HG03378 (cell line): Measurements from ENCODE around the gene USPL1.
"Not testable (repeated sequence)": the region's sequence is repeated elsewhere in the genome, so short reads cannot be mapped to it uniquely, and the experiment has no call there.

Experiments used
- ATAC-seq: cut with Tn5 transposase; IDR thresholded peaks from one replicate; pipeline ENCODE4 v1.9.1; 2021; ENCODE audit warnings: mild to moderate bottlenecking, moderate library complexity; ENCODE audit not compliant: unreplicated experiment

The USPL1 gene

DNA sequence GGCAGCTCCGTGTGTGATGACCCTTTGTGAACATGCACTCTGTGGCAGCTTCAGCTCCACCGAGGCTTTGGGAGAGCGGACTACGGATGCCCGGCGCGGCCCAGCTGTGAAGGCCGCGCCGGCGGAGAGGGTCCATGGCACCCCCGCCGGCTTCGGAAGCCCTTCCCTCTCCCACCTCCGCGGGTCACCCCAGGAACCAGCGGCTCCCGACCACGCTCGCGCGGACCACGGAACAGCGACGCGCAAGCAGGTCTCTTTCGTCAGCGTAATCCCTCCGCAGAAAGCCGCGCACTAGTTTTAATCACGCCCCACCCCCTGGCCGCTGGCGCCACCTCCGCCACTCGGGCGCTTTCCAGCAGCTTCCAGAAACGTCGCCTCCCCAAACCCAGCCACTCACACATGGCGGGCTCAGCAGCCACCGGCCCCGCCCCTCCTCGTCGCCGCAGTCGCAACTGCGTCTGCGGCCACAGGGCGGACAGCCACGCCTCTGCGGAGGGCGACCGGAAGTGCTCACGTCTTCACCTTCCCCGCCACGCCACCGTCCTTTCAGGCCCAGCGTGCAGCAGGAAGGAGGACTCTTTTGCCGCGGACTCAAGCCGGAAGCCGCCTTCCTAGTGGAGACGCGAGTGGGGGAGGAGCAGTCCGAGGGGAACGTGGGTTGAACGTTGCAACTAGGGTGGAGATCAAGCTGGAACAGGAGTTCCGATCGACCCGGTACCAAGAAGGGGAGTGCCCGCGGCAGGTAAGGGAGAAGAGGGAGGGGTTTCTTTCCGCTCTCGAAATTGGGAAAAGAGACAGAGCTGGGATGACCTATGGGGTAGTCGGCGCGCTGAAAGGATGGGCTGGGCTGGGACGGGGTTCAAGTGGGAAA lies at the start of gene USPL1:
TSS of gene USPL1 (plus strand) at position 606 of the 871 bp plus-strand sequence. CDS start 3,221 bp downstream, outside the sequence.
- ATAC-seq: peak; percentile 71

DNA sequence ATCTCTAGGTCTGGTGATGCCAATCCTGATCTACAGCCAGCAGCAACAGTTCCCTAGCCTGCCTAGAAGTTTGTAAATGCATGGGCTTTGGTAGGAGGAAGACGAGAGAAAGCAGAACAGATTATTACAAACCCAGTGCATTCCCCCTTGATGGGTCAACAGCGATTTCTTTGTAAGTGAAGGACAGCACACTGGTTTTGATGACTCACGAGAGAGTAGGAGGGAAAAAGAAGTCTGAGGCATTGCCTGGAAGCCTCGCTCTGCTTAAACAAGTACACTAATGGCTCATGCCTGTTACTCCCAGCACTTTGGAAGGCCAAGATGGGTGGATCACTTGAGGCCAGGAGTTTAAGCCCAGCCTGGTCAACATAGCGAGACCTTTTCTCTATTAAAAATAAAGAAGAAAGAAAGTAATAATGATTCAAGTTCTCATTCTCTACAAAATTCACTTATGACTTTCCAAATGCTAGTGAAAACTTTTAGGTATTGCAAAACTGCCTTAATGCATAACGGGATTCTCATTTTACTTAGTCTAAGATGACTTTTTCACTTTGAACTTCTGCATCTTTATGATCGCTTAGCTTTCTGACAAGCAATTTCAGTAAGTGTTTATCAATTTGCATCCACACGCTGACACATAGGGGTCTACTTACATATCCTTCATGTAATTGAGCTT lies 47.7 kb upstream of the USPL1 start:
- ATAC-seq: no peak

GRCh38 chr13:30570691-30571090 lies 47.0 kb upstream of the USPL1 start:
- ATAC-seq: no peak

GRCh38 chr13:30572859-30573275 lies 44.9 kb upstream of the USPL1 start:
- ATAC-seq: peak; percentile 60

DNA sequence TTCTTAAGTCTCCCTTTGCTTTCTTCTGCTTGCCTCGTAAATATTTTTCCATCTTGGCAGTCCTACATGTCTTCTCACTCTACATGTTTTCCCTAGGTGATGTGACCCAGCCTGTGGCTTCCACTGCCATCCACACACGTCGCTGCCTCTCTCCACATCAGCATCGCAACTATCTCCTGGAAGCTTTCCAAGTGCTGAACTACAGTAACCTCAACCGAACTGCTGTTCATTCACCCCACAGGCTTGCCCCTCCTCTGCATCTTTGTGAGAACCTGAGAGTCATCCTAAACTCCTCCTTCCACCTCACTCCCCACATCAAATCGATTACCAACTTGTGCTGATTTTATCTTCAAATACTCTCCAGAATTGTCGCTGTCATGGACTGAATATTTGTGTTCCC lies 41.2 kb upstream of the USPL1 start:
- no peak for ATAC-seq

GRCh38 chr13:30577401-30577852 lies 40.3 kb upstream of the USPL1 start:
- ATAC-seq: peak; percentile 75

DNA sequence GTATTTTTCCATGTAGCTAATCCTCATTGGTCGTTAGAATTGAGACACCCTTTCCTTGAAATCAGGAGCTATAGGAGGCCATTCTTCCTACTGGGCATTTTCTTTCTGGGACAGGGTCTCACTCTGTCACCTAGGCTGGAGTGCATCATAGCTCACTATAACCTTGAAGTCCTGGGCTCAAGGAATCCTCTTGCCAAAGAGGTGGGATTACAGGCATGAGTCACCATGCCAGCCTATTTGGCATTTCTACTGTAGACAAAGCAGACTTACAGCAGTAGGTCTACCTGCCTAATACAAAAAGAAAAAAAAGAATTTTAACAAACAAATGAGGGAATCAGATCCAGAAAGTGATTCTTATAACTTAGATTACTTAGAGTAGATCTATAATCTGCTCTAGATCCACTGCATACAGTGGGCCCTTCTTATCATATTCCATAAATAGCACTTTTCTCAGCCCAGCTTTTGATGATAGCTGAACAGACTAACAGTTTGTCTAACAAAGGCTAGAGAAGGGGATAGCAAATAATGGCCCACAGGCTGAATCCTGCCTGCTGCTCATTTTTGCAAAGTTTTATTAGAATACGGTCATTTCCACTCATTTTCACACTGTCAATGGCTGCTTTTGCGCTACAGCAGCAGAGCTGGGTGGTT lies 36.7 kb upstream of the USPL1 start:
- ATAC-seq: no peak

GRCh38 chr13:30581582-30581981 lies 36.1 kb upstream of the USPL1 start:
- no peak for ATAC-seq

DNA sequence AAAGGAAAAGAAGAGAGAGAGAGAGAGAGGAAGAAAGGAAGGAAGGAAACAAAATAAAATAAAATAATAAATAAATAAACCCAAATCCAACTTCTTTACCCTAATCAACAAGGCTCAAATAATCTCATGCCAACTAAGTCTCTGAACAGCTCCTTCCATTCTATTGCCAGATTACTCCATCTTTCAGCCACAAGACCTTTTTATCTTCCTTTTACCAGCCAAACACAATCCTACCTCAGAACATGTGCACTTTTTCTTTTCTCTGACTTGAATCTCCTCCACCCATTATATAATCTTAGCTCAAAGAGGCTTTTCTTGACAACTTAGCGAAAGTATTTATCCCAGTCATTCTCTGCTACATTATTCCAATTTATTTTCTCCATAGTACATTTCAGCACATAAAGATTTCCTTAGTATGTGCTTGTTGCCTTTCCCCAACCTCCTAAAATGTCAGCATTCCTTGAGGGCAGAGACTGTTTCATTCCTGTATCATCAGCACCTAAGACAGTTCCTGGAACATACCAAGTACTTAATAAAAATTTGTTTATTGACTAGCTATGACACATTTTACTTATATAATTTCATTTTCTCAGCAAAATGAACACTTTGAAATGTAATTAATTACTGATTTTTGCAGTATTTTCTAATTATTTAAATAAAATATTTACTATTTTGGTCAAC lies 33.5 kb upstream of the USPL1 start:
- no peak for ATAC-seq

DNA sequence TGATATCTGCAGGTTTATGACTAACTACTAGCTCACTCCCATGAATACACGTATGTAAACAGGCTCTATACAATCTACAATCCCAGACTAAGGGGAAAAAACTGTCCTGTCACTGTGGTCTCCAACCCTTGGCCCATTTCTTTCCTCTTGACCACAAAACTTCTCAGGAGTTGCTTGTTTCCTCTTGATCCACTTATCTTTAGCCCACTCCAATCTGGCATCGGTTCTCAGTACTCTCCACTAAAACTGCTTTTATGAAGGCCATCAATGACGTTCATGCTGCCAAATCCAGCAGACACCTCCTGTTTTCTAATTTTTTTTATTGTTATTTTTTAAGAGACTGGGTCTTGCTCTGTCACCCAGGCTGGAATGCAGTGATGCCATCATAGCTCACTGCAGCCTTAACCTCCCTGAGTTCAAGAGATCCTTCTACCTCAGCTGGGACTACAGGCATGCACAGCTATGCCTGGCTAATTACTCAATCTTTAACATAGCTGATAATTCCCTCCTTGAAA lies 31.9 kb upstream of the USPL1 start:
- ATAC-seq: no peak

GRCh38 chr13:30587231-30587630 lies 30.5 kb upstream of the USPL1 start:
- ATAC-seq: no peak

DNA sequence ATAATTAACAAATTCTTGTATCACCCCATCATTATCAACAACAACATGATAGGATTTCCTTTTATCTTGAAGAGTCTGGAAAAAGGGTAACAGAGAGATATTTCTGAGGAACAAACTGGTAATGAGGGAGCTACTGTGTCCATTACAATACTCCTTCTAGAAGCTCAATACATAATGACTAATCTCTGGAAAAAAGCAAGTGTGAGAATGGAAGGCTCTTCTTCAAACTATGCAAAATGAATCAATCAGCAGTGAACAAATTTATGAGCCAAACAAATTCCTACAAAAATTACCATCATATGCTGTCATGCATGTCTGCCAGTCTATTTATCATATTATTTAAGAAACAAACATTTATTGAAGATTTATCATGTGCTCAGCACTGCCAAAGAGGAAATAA lies 30.0 kb upstream of the USPL1 start:
- ATAC-seq: no peak

- ATAC-seq: no peak
Measured at GRCh38 chr13:30593001-30593400, 24.7 kb upstream of the USPL1 start.

GRCh38 chr13:30600496-30600895 lies 17.2 kb upstream of the USPL1 start:
- no peak for ATAC-seq

- no peak for ATAC-seq
Measured at GRCh38 chr13:30601836-30602235, 15.9 kb upstream of the USPL1 start.

DNA sequence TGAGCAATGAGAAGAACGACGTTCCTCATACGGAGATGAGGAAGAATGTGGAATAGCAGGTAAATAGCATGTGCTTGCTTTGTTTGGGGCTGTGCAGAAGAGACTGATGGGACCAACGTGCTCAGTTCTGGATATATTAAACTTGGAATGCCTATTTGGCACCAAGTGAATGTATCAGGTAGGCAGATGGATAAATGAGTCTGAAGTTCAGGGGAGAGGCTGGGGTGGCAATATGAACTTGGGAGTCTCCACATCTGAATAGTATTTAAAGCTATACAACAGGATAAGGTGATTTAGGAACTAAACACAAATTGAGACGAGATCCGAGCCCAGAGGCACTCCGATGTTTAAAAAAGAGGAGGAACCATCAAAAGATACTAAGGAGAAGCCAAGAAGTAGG lies 12.7 kb upstream of the USPL1 start:
- no peak for ATAC-seq

DNA sequence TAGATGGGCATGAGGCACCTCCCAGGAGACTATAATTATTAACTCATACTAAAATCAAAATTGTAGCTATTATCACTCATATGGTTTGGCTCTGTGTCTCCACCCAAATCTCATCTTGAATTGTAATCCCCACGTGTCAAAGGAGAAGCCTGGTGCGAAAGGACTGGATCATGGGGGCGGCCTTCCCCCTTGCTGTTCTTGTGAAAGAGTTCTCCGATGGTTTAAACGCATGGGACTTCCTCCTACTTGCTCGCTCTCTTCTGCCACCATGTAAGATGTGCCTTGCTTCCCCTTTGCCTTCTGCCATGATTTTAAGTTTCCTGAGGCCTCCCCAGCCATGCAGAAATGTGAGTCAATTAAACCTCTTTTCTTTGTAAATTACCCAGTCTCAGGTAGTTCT lies 10.5 kb upstream of the USPL1 start:
- not testable (repeated sequence) for ATAC-seq

- peak; percentile 96 for ATAC-seq
Measured at GRCh38 chr13:30607908-30608307, 9.8 kb upstream of the USPL1 start.

- ATAC-seq: no peak
Measured at GRCh38 chr13:30608364-30608763, 9.4 kb upstream of the USPL1 start.

DNA sequence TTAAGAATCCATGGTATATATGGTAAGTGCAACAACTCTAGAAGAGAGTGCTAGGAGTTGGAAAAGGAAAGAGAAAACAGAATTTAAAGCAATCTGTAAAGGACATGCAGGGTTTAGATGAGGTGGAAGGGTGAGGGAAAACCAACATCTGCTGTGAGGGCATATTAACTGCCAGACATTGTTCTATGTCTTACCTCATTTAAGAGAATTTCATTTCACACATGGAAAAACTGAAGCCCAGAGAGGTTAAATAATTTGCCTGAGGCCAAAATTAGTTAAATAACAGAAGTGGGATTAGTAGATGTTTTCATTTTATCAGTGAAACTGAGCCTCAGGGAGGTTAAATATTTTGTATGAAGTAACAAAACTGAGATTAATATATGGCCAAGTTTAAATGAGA lies 7.4 kb upstream of the USPL1 start:
- ATAC-seq: no peak

GRCh38 chr13:30615481-30615865 lies 2.2 kb upstream of the USPL1 start:
- no peak for ATAC-seq
